Amniotic epithelial cell (primary cell): Measurements from ENCODE around the gene DNAJC25.
"Not testable (repeated sequence)": the region's sequence is repeated elsewhere in the genome, so short reads cannot be mapped to it uniquely, and the experiment has no call there.

ENCODE experiments used
- DNase-seq: peaks from one replicate; pipeline ENCODE4 v3.0.0-alpha.2; 2010; ENCODE audit warnings: low read depth

The DNAJC25 gene

GRCh38 chr9:111631214-111631971 lies at the start of gene DNAJC25:
TSS of gene DNAJC25 (plus strand) at chr9:111631334. CDS start at chr9:111631408, 74 bp downstream.
- DNase-seq = peak; percentile 98

GRCh38 chr9:111582888-111583287 lies 48.2 kb upstream of the DNAJC25 start:
- peak; percentile 44 for DNase-seq

- DNase-seq = no peak
These were observed 44.8 kb upstream of the DNAJC25 start for GRCh38 chr9:111586378-111586777.

- peak; percentile 27 for DNase-seq
These were observed 42.3 kb upstream of the DNAJC25 start for GRCh38 chr9:111588846-111589245.

- DNase-seq = peak; percentile 66
These were observed 33.0 kb upstream of the DNAJC25 start for GRCh38 chr9:111597852-111598732.

GRCh38 chr9:111598733-111599091 lies 32.4 kb upstream of the DNAJC25 start:
- peak; percentile 76 for DNase-seq

GRCh38 chr9:111599092-111599954 lies 31.8 kb upstream of the DNAJC25 start, which contains the start of gene PTGR1:
TSS of gene PTGR1 (minus strand) at chr9:111599647. CDS start at chr9:111597422, 2,225 bp downstream.
- peak; percentile 94 for DNase-seq

- DNase-seq = no peak
These were observed 31.2 kb upstream of the DNAJC25 start for GRCh38 chr9:111599955-111600343.

- peak; percentile 75 for DNase-seq
These were observed 29.7 kb upstream of the DNAJC25 start for GRCh38 chr9:111601237-111602018.

GRCh38 chr9:111603041-111603440 lies 28.1 kb upstream of the DNAJC25 start:
- no peak for DNase-seq

GRCh38 chr9:111604054-111604615 lies 27.0 kb upstream of the DNAJC25 start:
- DNase-seq = no peak

GRCh38 chr9:111605041-111605559 lies 26.0 kb upstream of the DNAJC25 start:
- DNase-seq = no peak

- no peak for DNase-seq
These were observed 21.0 kb upstream of the DNAJC25 start for GRCh38 chr9:111610149-111610548.

GRCh38 chr9:111610845-111611244 lies 20.3 kb upstream of the DNAJC25 start:
- no peak for DNase-seq

- no peak for DNase-seq
These were observed 17.6 kb upstream of the DNAJC25 start for GRCh38 chr9:111613436-111614040.

- DNase-seq = no peak
These were observed 15.2 kb upstream of the DNAJC25 start for GRCh38 chr9:111615928-111616327.

GRCh38 chr9:111617349-111617748 lies 13.8 kb upstream of the DNAJC25 start:
- not testable (repeated sequence) for DNase-seq

GRCh38 chr9:111621895-111622480 lies 9.1 kb upstream of the DNAJC25 start:
- DNase-seq = peak; percentile 57

- DNase-seq = peak; percentile 79
These were observed 8.5 kb upstream of the DNAJC25 start for GRCh38 chr9:111622626-111623025.
